ENCODE measurements around the gene ARF3.

The ARF3 gene

DNA sequence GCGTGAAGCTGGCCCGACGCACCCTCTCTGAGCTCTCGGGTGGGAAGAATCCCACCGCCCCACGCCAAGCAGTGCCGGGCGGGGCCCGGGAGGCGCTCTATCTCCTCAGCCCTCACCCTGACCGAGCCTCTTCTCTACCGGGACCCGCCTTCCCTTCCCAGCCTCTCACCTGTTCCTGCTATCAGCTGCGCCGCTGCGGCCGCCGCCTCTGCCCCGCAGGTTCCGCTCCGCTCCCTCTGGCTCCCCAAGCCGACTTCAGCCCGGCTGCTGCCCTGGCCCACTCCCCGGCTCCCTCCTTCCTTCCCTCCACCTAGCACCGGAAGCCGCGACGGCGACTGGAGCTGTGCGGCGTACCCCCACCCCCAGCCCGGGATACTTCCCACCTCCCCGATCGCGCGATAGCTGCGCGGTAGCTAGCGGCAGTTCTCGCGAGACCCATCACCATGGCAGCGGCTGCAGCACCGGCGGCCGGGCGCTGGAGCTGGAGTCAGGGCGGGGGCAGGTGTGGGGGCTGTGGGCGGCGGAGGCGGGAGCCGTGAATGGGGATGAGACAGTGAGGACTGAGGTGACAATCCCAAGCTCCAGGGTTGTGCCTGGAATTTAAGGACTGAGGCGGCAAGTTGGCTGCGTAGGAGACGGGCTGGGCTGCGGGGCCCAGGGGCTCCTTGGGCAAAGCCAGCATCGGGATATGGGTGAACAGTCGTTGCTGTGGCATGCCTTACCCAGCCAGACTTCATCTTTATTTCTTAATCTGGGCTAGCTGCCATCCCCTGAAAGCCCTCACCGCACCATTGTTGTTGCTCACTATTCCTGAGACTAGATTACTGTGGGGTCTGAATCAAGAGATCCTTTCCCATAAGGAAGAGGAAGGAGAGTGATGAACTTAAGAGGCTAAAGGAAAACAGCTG, at the start of gene ARF3:
ARF3 (minus strand) TSS at position 347 of the 908 bp plus-strand sequence. CDS start 16,392 bp downstream, outside the sequence.
- peak; percentile 87 for DNase-seq

DNA sequence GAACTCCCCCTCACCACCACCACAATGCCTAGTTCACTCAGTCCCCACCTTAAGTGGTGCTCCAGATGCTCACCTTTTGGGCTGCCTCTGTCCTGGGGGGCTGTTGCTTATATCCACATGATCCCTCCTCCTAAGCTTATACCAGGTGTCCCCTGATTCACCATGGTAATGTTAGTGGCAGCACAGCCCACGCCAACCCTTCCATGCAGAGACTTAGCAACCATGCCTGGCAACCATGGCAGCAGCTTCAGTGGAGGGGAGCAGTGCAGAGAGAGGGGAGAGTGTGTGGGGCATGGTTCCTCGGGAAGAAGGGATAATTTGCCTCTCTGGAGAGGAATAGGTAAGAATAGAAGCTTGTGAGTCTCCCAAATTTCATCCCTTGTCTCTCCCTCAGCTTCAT, 43.1 kb upstream of the ARF3 start:
- DNase-seq: no peak

GRCh38 chr12:48999371-49000131, 42.3 kb upstream of the ARF3 start, which contains the start of gene DDN:
TSS of gene DDN (minus strand) at chr12:48999375. CDS start at chr12:48999287, 88 bp downstream.
- DNase-seq: peak; percentile 21

DNA sequence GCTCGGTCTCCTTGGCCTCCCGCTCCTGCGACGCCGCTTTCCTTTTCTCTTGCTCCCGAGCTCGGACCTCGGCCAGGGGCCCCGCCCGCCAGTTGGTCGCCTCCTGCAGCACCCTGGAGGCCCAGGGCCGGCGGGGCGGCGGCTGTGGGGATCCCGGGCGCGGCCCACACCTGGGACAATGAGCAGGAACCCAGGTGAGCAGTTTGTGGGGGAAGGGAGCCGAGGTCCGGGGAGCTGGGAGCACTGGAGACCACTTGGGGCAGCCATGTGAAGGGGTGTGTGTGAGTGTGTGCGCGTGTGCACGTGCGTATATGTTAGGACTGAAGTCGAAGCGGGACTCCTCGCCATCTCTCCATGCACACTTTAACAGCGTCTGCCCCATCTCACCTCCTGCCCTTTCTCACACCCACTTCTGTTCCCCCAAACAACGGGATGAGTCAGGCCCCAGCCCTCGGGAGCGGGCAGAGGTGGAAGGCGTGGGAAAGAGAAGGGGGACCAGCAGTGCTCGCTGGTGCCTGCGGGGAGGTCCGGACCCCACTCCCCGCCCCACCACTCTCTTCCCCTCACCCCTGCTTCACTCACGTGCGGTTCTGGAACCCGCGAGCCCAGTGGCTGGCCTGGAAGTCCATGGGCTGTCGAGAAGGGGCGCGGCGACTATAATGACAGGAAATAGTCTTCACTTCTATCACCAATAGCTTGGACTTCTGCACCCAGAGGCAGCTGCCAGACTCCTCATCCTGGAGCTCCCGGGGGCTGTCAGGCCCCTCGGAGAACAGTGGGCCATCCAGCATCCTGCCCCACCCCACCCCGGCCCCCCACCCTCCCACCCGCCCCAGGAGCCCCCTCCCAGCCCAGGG, 41.4 kb upstream of the ARF3 start:
- peak; percentile 17 for DNase-seq

- DNase-seq: no peak
Measured at GRCh38 chr12:48997719-48998496, 40.6 kb upstream of the ARF3 start.

DNA sequence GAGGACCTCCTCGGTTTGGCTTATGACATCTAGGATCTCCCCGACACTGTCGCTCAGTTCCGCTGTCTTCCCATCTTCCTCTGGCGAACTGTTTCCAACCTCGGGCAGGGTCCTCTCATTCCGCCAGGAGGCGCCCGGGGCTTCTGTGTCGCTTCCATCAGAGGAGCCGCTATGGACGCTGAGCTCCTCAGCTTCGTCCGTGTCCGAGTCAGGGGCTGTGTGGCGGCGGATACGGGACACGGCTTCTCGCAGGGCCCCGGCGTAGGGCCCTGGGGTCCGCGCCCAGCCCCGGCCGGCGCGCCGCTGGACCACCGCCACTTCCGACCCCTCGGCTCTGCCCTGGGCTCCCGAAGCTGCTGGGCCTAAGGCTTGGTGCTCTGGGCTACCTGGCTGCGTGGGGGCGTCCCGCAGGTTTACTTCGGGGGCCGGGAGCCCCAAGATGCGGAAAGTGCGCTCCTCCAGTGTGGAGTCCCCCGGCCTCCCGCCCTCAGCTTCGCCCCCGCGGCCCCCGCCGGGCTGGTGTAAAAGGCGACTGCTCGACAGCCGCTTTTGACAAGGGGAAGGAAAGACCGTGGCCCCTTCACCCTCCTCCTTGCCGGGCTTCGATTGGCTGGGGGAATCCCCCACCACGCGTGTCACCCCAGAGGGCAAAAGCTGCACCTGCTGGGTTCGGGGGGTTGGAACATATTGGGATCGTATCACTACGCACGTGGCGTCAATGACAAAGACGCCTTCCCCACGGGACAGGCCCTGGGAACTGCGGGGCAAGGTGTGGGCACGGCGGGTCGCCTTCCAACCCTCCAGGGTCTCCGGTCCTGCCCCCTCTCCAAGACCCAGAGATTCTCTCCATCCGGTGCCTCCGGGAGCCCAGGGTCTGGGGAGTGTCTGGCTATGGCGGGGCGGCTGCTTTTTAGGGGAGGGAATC, 39.8 kb upstream of the ARF3 start:
- DNase-seq: peak; percentile 62

DNA sequence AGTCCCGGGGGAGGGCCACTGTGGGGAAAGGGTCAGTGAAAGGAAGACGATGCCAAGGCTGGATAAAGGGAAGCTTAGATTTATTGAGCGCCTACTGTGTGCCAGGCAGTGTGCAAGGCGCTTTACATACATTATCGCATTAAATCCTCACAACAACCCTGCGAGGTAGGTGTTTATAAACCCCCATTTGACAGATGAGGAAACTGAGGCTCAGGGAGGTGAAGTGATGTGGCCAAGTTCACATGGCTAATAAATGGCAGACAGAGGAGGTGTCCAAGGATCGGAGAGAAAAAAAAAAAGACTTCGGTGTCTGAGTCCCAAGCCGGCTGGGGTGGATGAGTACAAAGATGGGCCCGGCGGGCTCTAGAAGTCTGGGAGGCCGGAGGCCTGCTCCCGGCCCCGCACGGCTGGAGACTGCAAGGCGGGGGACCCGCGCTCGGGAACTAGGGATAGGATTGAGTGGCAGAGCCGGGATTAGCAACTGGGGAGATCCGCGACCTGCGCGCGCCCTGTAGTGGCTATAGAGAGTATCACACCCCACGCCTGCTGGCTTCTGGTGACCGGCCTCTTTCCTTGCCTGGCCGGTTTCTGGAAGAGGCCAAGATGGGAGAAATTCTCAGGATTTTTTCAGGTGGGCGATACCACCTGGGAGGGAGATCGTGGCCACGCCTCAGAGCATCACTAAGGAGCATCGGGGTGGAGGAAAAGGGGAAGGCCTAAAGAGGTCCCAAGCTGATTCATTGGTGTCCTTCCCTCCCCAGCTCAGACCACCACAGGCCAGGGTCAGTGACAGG, 38.0 kb upstream of the ARF3 start:
- peak; percentile 23 for DNase-seq

DNA sequence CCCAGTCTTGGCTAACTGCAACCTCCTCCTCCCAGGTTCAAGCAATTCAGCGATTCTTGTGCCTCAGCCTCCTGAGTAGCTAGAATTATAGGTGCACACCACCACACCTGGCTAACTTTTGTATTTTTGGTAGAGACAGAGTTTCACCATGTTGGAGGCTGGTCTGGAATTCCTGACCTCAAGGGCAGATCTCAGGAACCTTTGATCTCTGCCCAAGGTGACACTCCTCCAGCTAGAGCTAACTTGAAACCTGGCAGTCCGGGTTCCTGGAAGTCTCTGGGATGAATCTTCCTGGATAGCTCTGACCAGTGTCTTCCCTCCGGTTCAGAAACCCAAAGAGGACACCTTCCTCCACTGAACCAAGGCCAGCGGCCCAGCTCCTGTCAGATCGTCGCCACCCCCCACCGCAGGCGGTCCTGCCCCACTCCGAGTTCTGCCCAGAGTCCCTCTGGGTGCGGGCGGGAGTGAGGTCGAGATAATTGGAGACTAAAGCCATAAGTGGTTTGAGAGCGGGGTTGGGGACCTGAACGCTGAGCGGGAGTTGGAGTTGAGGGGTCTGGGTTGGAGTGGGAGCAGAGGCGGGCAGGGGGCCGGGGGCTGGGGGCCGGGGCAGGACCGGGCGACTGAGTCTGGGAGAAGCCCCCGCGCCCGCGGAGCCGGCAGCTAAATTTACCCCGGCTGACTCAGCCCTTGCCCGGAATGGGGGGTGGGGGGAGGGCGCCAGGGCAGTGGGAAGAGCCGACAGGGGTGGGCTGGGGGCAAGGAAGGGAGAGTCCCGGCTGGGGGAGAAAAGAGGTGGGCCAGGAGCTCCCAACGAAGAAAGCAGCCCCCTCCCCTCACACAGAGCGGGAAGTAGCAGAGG, 37.2 kb upstream of the ARF3 start:
- no peak for DNase-seq

- DNase-seq: no peak
Measured at GRCh38 chr12:48993787-48994186, 36.5 kb upstream of the ARF3 start.

- no peak for DNase-seq
Measured at GRCh38 chr12:48991247-48992050, 34.2 kb upstream of the ARF3 start.

GRCh38 chr12:48990552-48990951, 33.3 kb upstream of the ARF3 start:
- DNase-seq: no peak

DNA sequence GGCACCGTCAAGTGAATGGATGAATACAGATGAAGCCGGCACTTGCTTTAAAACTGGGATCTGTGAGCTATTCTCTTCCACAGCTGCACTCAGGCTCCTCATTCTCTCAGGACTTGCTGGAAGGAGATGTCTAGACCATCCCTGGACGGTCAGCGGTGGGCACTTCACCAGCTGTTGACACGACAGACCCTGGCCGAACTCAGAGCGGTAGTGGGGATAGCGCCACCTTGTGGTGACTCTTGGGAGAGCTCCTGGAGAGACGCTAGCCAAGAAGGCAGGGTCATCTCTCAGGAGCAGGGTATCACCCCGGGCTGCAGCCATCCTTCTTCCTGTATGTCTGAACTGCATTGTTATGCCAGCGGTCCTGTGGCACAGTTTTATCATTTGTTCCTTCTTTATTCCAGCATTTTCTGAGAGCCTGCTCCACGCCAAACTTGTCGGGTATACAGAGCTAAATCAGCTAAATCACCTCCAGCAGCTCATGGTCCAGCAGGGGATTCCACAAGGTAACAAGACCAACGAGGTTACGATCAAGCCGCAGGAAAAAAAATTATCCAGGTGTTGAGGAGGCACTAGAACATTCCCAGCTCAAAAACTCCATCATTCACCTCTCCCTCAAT, 30.9 kb upstream of the ARF3 start:
- DNase-seq: peak; percentile 62

DNA sequence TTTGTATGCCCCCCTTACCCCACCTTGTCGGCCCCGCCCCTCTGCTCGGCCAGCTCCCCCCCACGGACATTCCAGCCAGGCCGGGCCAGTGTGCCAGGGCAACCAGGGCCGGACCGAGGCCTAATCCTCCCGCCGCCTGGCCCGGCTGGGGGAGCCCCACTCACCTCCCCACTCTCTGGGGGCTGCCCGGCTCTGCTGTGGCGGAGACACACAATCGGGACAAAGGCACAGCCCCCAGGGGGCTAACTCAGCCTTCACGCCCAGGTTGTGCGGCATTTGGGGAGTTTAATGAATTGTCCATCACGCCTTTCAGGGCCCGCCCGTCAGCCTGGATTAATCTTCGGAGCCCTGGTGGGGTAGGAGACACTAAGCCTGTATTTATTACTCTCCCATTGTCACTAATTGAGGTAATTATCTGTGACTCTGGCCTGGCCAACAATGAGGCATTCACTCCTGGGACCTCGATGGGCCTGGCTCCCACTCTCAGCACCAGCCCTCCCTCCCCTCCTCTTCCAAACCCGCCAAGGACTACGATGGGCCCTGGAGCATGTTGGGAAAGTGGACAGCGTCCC, 29.5 kb upstream of the ARF3 start:
- DNase-seq: no peak

GRCh38 chr12:48985901-48986300, 28.6 kb upstream of the ARF3 start:
- no peak for DNase-seq

- no peak for DNase-seq
Measured at GRCh38 chr12:48985475-48985897, 28.2 kb upstream of the ARF3 start.

DNA sequence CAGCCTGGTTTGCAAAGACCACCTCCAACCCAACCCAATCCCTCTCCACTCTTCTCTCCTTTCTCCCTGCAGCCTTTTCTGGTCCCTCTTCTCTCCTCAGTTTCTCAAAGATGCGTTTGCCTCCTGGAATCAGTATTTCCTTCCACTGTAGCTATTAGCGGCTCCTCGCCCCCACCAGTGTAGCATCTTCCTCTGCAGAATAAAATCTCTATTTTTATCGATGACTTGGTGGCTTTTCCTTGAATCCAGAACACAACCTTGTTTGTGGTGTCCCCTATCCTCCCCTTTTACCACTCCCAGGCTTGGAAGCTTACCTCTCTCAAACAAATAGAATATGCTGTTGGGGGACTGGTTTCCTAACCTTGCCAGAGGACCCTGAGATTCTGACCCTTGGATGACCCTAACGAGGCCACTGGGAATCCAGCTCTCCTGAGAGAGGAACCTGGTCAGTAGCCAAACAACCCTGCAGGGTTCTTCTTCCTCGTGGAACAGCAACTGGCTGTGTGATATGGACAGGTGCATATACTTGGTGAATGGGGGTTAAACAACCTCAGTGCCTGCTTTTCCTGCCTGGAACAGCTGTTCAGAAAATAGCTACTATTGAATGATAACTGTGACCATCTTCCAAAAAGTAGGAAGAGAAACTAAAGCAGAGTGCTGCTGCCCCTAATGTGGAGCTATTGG, 25.3 kb upstream of the ARF3 start:
- no peak for DNase-seq

- no peak for DNase-seq
Measured at GRCh38 chr12:48981757-48982157, 24.5 kb upstream of the ARF3 start.
